GM10248 (cell line): ENCODE results near the gene CDH12.

Experiments
- CTCF ChIA-PET: fragments of 300-600 bp; sonication (Branson Sonifier 250); formaldehyde crosslinking; extraction: SDS; loops from one replicate; lab custom pipeline; 2021; ENCODE audit warnings: antibody characterized with exemption; lab: Yijun Ruan, JAX
- POLR2A ChIA-PET: fragments of 350-650 bp; sonication (Branson Sonifier 250); formaldehyde crosslinking; extraction: SDS; loops from one replicate; lab custom pipeline; 2020; ENCODE audit warnings: antibody characterized with exemption; lab: Yijun Ruan, JAX
- DNase-seq: peaks from one replicate; pipeline ENCODE4 v3.0.0; 2012; ENCODE audit errors: extremely low spot score
- CTCF ChIP-seq: IDR thresholded peaks from 2 replicates; pipeline ENCODE4 v1.5.1; 2012; ENCODE audit warnings: mild to moderate bottlenecking, low read depth; ENCODE audit errors: extremely low read depth, missing control alignments, control extremely low read depth

Gene CDH12

GRCh38 chr5:22736443-22737003 lies 116.6 kb downstream of the CDH12 start:
- ChIA-PET CTCF (interaction anchor here (1.0 kb wide), 1 partner anchor 8 kb away, joined by 3 read pairs; no protein-coding TSS in a partner anchor), POLR2A (no interaction called here)
- no peak for DNase-seq
- TF ChIP-seq CTCF = no peak

GRCh38 chr5:22734907-22735306 lies 118.2 kb downstream of the CDH12 start:
- POLR2A ChIA-PET = no interaction called here
- no peak for DNase-seq
- TF ChIP-seq CTCF = no peak
- CTCF ChIA-PET = no interaction called here

- TF ChIP-seq CTCF = no peak
- POLR2A ChIA-PET = no interaction called here
- CTCF ChIA-PET = interaction anchor here (0.7 kb wide), 1 partner anchor 9 kb away, joined by 3 read pairs; no protein-coding TSS in a partner anchor
- DNase-seq = no peak
Measured at GRCh38 chr5:22728610-22729009, 124.5 kb downstream of the CDH12 start.

- ChIA-PET CTCF (no interaction called here), POLR2A (no interaction called here)
- TF ChIP-seq CTCF = no peak
- no peak for DNase-seq
Measured at GRCh38 chr5:22722491-22722890, 130.7 kb downstream of the CDH12 start.

GRCh38 chr5:22722056-22722455 lies 131.1 kb downstream of the CDH12 start:
- CTCF ChIA-PET = no interaction called here
- TF ChIP-seq CTCF = no peak
- POLR2A ChIA-PET = no interaction called here
- no peak for DNase-seq

GRCh38 chr5:22719842-22720241 lies 133.3 kb downstream of the CDH12 start:
- CTCF ChIA-PET = no interaction called here
- no peak for TF ChIP-seq CTCF
- no peak for DNase-seq
- POLR2A ChIA-PET = no interaction called here
